ENCODE measurements around the gene STRA8. TPM values are rescaled to one million over a fixed set of nuclear protein-coding genes. Genes with fewer than 3 reads are reported as not detected.
A peak's percentile ranks its signal among the peaks of the same experiment; 100 is the strongest.

Gene STRA8, protein sequence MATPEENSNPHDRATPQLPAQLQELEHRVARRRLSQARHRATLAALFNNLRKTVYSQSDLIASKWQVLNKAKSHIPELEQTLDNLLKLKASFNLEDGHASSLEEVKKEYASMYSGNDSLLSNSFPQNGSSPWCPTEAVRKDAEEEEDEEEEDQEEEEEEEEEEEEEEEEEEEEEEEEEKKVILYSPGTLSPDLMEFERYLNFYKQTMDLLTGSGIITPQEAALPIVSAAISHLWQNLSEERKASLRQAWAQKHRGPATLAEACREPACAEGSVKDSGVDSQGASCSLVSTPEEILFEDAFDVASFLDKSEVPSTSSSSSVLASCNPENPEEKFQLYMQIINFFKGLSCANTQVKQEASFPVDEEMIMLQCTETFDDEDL
- not detected in 2 replicates for total RNA-seq (2021)
- Bru-seq, nascent RNA = not detected
- percentile 5 among the genes with signal in this experiment for BruChase-seq, experiment 1, labeled RNA remaining after a 2-hour chase
- BruChase-seq, experiment 2, labeled RNA remaining after a 6-hour chase = not detected
- long read RNA-seq = 0 reads

GRCh38 chr7:135233570-135233969 lies at the start of gene STRA8:
Gene STRA8 (plus strand): TSS chr7:135233838. CDS start chr7:135240525, 6,687 bp downstream.
- Histone ChIP-seq H4K20me1 (ENCODE audit: insufficient read depth) (no peaks in the 10 kb centered on the region), H3K27ac (no peak within 1 kb of the TSS), H3F3A (ENCODE audit: insufficient read depth, low read depth) (no peaks in the 10 kb centered on the region), H3K36me3 (ENCODE audit: low read depth) (no peaks in the 10 kb centered on the region), H2AFZ (no peak within 1 kb of the TSS), H3K4me2 (no peak within 1 kb of the TSS), H3K4me3 (no peak within 1 kb of the TSS), H3K79me2 (ENCODE audit: low read depth) (no peaks in the 10 kb centered on the region), H3K27me3 (ENCODE audit: insufficient read depth, low read depth) (no peaks in the 10 kb centered on the region), H3K9me2 (ENCODE audit: insufficient read depth) (no peaks in the 10 kb centered on the region), H3K9me3 (ENCODE audit: insufficient read depth, low read depth) (no peaks in the 10 kb centered on the region), H3K4me1 (replicated peaks; ENCODE audit: insufficient read depth) (no peaks in the 10 kb centered on the region)
- TF ChIP-seq, protein P1, sequence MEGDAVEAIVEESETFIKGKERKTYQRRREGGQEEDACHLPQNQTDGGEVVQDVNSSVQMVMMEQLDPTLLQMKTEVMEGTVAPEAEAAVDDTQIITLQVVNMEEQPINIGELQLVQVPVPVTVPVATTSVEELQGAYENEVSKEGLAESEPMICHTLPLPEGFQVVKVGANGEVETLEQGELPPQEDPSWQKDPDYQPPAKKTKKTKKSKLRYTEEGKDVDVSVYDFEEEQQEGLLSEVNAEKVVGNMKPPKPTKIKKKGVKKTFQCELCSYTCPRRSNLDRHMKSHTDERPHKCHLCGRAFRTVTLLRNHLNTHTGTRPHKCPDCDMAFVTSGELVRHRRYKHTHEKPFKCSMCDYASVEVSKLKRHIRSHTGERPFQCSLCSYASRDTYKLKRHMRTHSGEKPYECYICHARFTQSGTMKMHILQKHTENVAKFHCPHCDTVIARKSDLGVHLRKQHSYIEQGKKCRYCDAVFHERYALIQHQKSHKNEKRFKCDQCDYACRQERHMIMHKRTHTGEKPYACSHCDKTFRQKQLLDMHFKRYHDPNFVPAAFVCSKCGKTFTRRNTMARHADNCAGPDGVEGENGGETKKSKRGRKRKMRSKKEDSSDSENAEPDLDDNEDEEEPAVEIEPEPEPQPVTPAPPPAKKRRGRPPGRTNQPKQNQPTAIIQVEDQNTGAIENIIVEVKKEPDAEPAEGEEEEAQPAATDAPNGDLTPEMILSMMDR (conservative IDR thresholded peaks at IDR 0.05) = no peak
- TF ChIP-seq EZH2 (IDR thresholded peaks at IDR 0.05; ENCODE audit: low read depth) = no peak
- BruUV-seq (replicated peaks) = no TSS peak
- ChIA-PET POLR2A (ENCODE audit: unreplicated experiment) (no interaction called here), CTCF (no interaction called here)
- DNase-seq = no peak
- intact Hi-C loops (cut with micrococcal nuclease; ENCODE audit: unreplicated experiment) = no loop called here

DNA sequence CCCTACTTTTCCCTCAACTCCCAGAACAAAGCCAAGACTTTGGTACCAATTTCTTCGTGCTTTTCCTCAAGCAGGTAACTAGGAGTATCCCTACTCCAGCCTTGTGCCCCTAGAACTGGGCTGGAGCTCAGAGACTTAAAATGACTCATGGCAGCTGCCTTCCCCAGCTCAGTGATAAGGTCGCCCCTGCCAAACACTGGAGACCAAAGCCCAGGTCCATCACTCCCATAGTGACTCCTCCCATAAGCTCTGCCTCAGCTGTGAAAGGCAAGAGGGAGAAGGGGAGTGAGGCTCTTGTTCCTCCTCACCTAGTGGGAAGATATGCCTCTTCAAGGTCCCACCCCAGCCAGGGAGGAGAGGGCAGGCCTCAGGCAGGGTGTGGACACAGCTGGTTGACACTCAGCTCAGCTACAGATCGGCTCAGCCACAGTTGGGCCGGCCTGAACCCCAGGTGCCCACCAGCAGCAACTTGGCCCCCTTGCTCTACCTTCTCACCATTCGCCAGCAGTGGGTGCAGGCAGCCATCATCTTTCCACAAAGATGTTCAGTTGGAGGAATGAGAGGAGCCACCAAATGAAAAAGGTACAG lies 49.3 kb upstream of the STRA8 start:
- no peaks in the 10 kb centered on the region for H3K36me3 ChIP-seq (ENCODE audit: low read depth)
- H3K4me1 ChIP-seq (replicated peaks; ENCODE audit: insufficient read depth) = no peaks in the 10 kb centered on the region
- peak in 1 of 2 experiments; percentile 21 for DNase-seq
- H3K9me3 ChIP-seq (ENCODE audit: insufficient read depth, low read depth) = peaks cover 28% of the 10 kb centered on the region
- TF ChIP-seq, protein P1 (conservative IDR thresholded peaks at IDR 0.05) = no peak
- no peak for TF ChIP-seq EZH2 (IDR thresholded peaks at IDR 0.05; ENCODE audit: low read depth)
- no peaks in the 10 kb centered on the region for H4K20me1 ChIP-seq (ENCODE audit: insufficient read depth)
- intact Hi-C loops (cut with micrococcal nuclease; ENCODE audit: unreplicated experiment) = no loop called here
- no peak overlapping the region for H2AFZ ChIP-seq
- no peak overlapping the region for H3K4me2 ChIP-seq
- ChIA-PET CTCF (no interaction called here), POLR2A (ENCODE audit: unreplicated experiment) (no interaction called here)
- H3K27me3 ChIP-seq (ENCODE audit: insufficient read depth, low read depth) = no peaks in the 10 kb centered on the region
- H3K9me2 ChIP-seq (ENCODE audit: insufficient read depth) = no peaks in the 10 kb centered on the region
- no peak overlapping the region for H3K4me3 ChIP-seq
- no peaks in the 10 kb centered on the region for H3K79me2 ChIP-seq (ENCODE audit: low read depth)
- BruUV-seq (replicated peaks) = no TSS peak
- no peak overlapping the region for H3K27ac ChIP-seq
- no peaks in the 10 kb centered on the region for H3F3A ChIP-seq (ENCODE audit: insufficient read depth, low read depth)

GRCh38 chr7:135185471-135186260 lies 48.0 kb upstream of the STRA8 start:
- Histone ChIP-seq H3K4me2 (no peak overlapping the region), H3K9me2 (ENCODE audit: insufficient read depth) (no peaks in the 10 kb centered on the region), H3K4me1 (replicated peaks; ENCODE audit: insufficient read depth) (no peaks in the 10 kb centered on the region), H2AFZ (no peak overlapping the region), H3K27me3 (ENCODE audit: insufficient read depth, low read depth) (no peaks in the 10 kb centered on the region), H4K20me1 (ENCODE audit: insufficient read depth) (no peaks in the 10 kb centered on the region), H3K4me3 (no peak overlapping the region), H3K79me2 (ENCODE audit: low read depth) (no peaks in the 10 kb centered on the region), H3K9me3 (ENCODE audit: insufficient read depth, low read depth) (peaks cover 18% of the 10 kb centered on the region), H3F3A (ENCODE audit: insufficient read depth, low read depth) (no peaks in the 10 kb centered on the region), H3K27ac (no peak overlapping the region), H3K36me3 (ENCODE audit: low read depth) (no peaks in the 10 kb centered on the region)
- no TSS peak for BruUV-seq (replicated peaks)
- POLR2A ChIA-PET (ENCODE audit: unreplicated experiment) = no interaction called here
- no peak for TF ChIP-seq EZH2 (IDR thresholded peaks at IDR 0.05; ENCODE audit: low read depth)
- TF ChIP-seq, protein P1 (conservative IDR thresholded peaks at IDR 0.05) = no peak
- no peak for DNase-seq
- CTCF ChIA-PET = no interaction called here
- intact Hi-C loops (cut with micrococcal nuclease; ENCODE audit: unreplicated experiment) = no loop called here

Measured in PC-9 (cell line).